ENCODE data around the gene THEMIS2.
A peak's percentile ranks its signal among the peaks of the same experiment; 100 is the strongest.
"Not testable (repeated sequence)": the region's sequence is repeated elsewhere in the genome, so short reads cannot be mapped to it uniquely, and the experiment has no call there.

Gene THEMIS2

GRCh38 chr1:27864264-27864895, 8.0 kb upstream of the THEMIS2 start:
- TF ChIP-seq, protein P1, sequence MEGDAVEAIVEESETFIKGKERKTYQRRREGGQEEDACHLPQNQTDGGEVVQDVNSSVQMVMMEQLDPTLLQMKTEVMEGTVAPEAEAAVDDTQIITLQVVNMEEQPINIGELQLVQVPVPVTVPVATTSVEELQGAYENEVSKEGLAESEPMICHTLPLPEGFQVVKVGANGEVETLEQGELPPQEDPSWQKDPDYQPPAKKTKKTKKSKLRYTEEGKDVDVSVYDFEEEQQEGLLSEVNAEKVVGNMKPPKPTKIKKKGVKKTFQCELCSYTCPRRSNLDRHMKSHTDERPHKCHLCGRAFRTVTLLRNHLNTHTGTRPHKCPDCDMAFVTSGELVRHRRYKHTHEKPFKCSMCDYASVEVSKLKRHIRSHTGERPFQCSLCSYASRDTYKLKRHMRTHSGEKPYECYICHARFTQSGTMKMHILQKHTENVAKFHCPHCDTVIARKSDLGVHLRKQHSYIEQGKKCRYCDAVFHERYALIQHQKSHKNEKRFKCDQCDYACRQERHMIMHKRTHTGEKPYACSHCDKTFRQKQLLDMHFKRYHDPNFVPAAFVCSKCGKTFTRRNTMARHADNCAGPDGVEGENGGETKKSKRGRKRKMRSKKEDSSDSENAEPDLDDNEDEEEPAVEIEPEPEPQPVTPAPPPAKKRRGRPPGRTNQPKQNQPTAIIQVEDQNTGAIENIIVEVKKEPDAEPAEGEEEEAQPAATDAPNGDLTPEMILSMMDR (conservative IDR thresholded peaks at IDR 0.05) = no peak
- peak overlapping the region; percentile 33 for H3K27ac ChIP-seq

DNA sequence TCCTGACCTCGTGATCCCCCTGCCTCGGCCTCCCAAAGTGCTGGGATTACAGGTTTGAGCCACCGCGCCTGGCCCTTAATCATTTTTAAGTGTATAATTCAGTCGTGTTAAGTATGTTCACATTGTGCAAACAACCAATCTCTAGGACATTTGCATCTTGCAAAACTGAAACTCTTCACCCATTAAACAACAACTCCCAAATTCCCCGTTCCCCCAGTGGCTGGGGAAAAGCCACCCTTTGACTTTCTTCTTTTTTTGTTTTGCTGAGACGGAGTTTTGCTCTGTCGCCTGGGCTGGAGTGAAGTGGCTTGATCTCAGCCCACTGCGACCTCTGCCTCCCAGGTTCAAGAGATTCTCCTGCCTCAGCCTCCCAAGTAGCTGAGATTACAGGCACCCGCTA, 6.5 kb upstream of the THEMIS2 start:
- TF ChIP-seq, protein P1 (conservative IDR thresholded peaks at IDR 0.05) = no peak
- no peak overlapping the region for H3K27ac ChIP-seq

GRCh38 chr1:27868556-27868931, 3.8 kb upstream of the THEMIS2 start:
- no peak overlapping the region for H3K27ac ChIP-seq
- TF ChIP-seq, protein P1 (conservative IDR thresholded peaks at IDR 0.05) = no peak

DNA sequence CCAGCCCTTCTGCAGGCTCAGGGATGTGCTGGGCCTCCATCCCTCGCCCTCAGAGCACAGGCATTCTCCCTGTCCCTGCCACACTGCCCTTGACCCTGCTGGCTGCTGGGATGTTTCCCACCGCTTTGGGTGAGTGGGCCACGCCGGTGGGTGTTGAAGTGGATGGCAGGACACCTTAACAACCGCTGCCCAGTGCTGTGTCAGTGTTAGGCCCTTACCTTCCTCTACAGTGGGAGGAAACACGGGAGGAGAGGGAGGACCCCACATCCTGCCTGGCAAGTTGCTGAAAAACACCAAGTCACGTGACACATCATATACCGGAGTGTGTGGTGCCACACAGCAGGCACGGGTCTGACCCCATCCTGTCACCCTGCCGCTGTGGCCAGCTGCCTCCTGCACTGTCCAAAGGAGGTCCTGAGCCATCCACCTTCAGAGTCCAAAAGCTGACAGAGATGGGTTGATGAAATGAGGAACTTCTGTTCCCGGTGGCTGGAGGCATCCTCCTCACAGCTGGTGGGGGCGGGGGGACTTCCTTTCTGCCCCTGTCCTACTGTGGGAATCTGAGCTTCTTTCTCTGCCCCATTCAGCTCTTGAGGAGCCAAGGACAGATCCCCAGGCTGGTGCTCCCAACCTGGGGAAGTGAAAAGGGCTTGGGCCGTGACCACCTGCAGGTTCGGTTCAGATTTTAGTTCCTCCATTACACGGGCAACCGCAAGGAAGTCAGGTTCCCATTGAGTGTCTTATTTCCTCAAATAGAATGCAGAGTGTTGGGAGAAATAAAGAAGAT, 3.2 kb upstream of the THEMIS2 start:
- TF ChIP-seq, protein P1 (conservative IDR thresholded peaks at IDR 0.05) = no peak
- H3K27ac ChIP-seq = no peak overlapping the region

- TF ChIP-seq, protein P1 (conservative IDR thresholded peaks at IDR 0.05) = no peak
- H3K27ac ChIP-seq = no peak overlapping the region
Measured at GRCh38 chr1:27869719-27870085, 2.6 kb upstream of the THEMIS2 start.

- H3K27ac ChIP-seq = not testable (repeated sequence)
Measured at GRCh38 chr1:27871076-27871475, 1.3 kb upstream of the THEMIS2 start.

DNA sequence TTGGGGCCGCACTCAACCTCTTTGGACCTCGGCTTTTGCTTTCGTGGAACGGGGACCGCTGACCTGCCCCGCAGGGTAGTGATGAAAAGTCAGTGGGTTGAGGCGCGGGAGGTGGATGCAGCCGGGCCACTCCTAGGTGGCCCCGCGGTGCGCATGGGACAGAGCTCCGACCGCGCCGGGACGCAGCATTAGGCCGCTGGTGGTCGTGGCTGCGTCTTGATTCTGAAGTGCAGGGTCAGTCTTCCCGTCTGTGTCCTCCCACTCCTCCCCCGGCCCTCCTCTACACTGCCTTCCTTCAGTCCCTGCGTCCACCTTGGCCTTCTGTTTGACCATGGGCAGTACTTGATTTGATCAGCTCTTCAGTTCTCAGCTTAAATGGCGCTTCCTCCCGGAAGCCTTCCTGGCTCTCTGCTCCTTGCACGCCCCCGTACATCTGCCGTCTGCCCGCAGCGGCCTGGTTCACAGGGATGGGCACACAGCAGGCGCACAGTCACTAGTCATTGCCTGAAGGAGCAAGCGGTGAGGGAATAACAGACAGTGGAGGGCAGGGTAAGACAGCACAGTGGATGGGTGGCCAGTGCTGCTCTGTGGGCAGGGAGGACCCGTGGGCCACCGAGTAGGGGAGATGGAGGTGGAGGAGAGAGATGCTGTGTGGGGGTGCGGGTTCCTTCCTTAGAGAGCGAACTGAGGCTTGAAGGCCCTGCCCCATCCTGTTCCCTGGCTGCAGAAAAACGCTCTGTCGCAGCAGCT, 633 bp downstream of the THEMIS2 start:
- TF ChIP-seq, protein P1 (conservative IDR thresholded peaks at IDR 0.05) = no peak
- H3K27ac ChIP-seq = no peak overlapping the region

All from VCaP (cell line).